ENCODE measurements around the gene FBLN1. TPM values are rescaled to one million over a fixed set of nuclear protein-coding genes. Genes with fewer than 3 reads are reported as not detected.

The FBLN1 gene
- total and polyA plus RNA-seq, 8 donors: 38.8 to 416 (median 114) TPM

- Histone ChIP-seq H3K27ac (no peak overlapping the region), H3K27me3 (peaks cover 0 to 6% (median 0%) of the 10 kb centered on the region in 3 donors), H3K4me1 (peaks cover 5 to 22% (median 13%) of the 10 kb centered on the region in 4 donors), H3K4me3 (no peak overlapping the region), H3K36me3 (peaks cover 0 to 32% (median 29%) of the 10 kb centered on the region in 4 donors), H3K9me3 (no peaks in the 10 kb centered on the region)
- no peak for DNase-seq
- intact Hi-C loops (cut with DNase I; ENCODE audit: low total_unique reads): no loop called here
- TF ChIP-seq POLR2AphosphoS5 (IDR thresholded peaks at IDR 0.05) (no peak), CTCF (IDR thresholded peaks at IDR 0.05) (no peak), POLR2A (IDR thresholded peaks at IDR 0.05) (no peak), EP300 (IDR thresholded peaks at IDR 0.05) (no peak)
- 69 to 82% (median 75%) methylated on average over 10 to 12 of the region's 12 CpGs for WGBS, 5 donors
These were observed 42.0 kb downstream of the FBLN1 start for GRCh38 chr22:45544588-45545170.

- Histone ChIP-seq H3K4me3 (no peak overlapping the region), H3K9me3 (no peaks in the 10 kb centered on the region), H3K36me3 (peaks cover 0 to 33% (median 26%) of the 10 kb centered on the region in 4 donors), H3K27me3 (no peaks in the 10 kb centered on the region), H3K27ac (peak overlapping the region in 1 of 5 donors; percentile 20), H3K4me1 (peaks cover 23 to 39% (median 28%) of the 10 kb centered on the region in 4 donors)
- WGBS, 5 donors: 86 to 93% (median 88%) methylated on average over 21 of the region's 21 CpGs
- no peak for DNase-seq
- no peak for TF ChIP-seq CTCF (IDR thresholded peaks at IDR 0.05)
- TF ChIP-seq POLR2AphosphoS5 (IDR thresholded peaks at IDR 0.05): no peak
- TF ChIP-seq EP300 (IDR thresholded peaks at IDR 0.05): no peak
- TF ChIP-seq POLR2A (IDR thresholded peaks at IDR 0.05): no peak
- intact Hi-C loops (cut with DNase I; ENCODE audit: low total_unique reads): no loop called here
These were observed 43.8 kb downstream of the FBLN1 start for GRCh38 chr22:45546333-45547015.

DNA sequence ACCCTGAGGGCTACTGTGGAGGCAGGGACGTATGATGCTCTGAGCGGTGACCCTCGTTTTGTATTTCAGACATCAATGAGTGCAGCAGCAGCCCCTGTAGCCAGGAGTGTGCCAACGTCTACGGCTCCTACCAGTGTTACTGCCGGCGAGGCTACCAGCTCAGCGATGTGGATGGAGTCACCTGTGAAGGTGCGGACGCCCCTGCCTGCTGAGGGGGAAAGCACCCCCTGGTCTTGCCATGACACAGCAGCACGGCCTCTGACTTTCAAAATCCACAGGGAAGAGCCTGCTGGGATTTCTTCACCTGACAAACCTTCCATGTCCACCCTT is 44.3 kb downstream of the FBLN1 start:
- Histone ChIP-seq H3K4me3 (no peak overlapping the region), H3K4me1 (peaks cover 28 to 44% (median 33%) of the 10 kb centered on the region in 4 donors), H3K36me3 (peaks cover 0 to 29% (median 22%) of the 10 kb centered on the region in 4 donors), H3K27me3 (no peaks in the 10 kb centered on the region), H3K27ac (peak overlapping the region in 1 of 5 donors; percentile 20), H3K9me3 (no peaks in the 10 kb centered on the region)
- DNase-seq: no peak
- TF ChIP-seq POLR2AphosphoS5 (IDR thresholded peaks at IDR 0.05): no peak
- no peak for TF ChIP-seq CTCF (IDR thresholded peaks at IDR 0.05)
- TF ChIP-seq POLR2A (IDR thresholded peaks at IDR 0.05): no peak
- TF ChIP-seq EP300 (IDR thresholded peaks at IDR 0.05): no peak
- intact Hi-C loops (cut with DNase I; ENCODE audit: low total_unique reads): no loop called here
- WGBS, 5 donors: 88 to 90% (median 89%) methylated on average over 10 to 11 of the region's 11 CpGs

- DNase-seq: no peak
- WGBS, 5 donors: 74 to 92% (median 85%) methylated on average over 6 of the region's 6 CpGs
- peaks cover 0 to 23% (median 15%) of the 10 kb centered on the region in 4 donors for H3K36me3 ChIP-seq
- intact Hi-C loops (cut with DNase I; ENCODE audit: low total_unique reads): no loop called here
- peaks cover 35 to 51% (median 40%) of the 10 kb centered on the region in 4 donors for H3K4me1 ChIP-seq
- no peak overlapping the region for H3K4me3 ChIP-seq
- H3K27me3 ChIP-seq: no peaks in the 10 kb centered on the region
- H3K27ac ChIP-seq: peak overlapping the region in 1 of 5 donors; percentile 86
- H3K9me3 ChIP-seq: no peaks in the 10 kb centered on the region
- TF ChIP-seq CTCF (IDR thresholded peaks at IDR 0.05): no peak
- no peak for TF ChIP-seq POLR2AphosphoS5 (IDR thresholded peaks at IDR 0.05)
- TF ChIP-seq POLR2A (IDR thresholded peaks at IDR 0.05): no peak
- no peak for TF ChIP-seq EP300 (IDR thresholded peaks at IDR 0.05)
These were observed 45.0 kb downstream of the FBLN1 start for GRCh38 chr22:45547731-45548130.

Data from stomach (tissue), 9 donors.